SK-N-SH treated with all-trans-retinoic acid at 6 μM for 48 hours (cell line): ENCODE results near the gene PCDH9.

Source experiments
- ATAC-seq: fragments of 200-7000 bp; cut with Tn5 transposase; 3 replicates; pipeline ENCODE4 v1.9.1; 2020; ENCODE audit warnings: mild to moderate bottlenecking, moderate library complexity
- ARNTL ChIP-seq: fragments of 450-650 bp; formaldehyde crosslinking; IDR thresholded peaks from 2 replicates; pipeline ENCODE4 v1.5.0; 2020; ENCODE audit warnings: low read depth, mild to moderate bottlenecking, moderate library complexity, borderline replicate concordance
- BACH2 ChIP-seq: fragments of 250-450 bp; sonication (Bioruptor Pico); IDR thresholded peaks from 2 replicates; pipeline ENCODE4 v1.9.0; 2021; ENCODE audit warnings: mild to moderate bottlenecking, borderline replicate concordance
- CSDC2 ChIP-seq: fragments of 250-450 bp; sonication (Bioruptor Pico); IDR thresholded peaks from 2 replicates; pipeline ENCODE4 v1.5.0; 2020; ENCODE audit warnings: mild to moderate bottlenecking, moderate library complexity
- ESRRG ChIP-seq: fragments of 250-450 bp; sonication (Bioruptor Pico); IDR thresholded peaks from 2 replicates; pipeline ENCODE4 v1.6.1; 2021; ENCODE audit warnings: mild to moderate bottlenecking
- GLIS3 ChIP-seq: fragments of 250-450 bp; sonication (Bioruptor Pico); IDR thresholded peaks from 2 replicates; pipeline ENCODE4 v1.5.0; 2020; ENCODE audit warnings: mild to moderate bottlenecking, moderate library complexity
- ISL1 ChIP-seq: fragments of 250-450 bp; sonication (Bioruptor Pico); IDR thresholded peaks from 2 replicates; pipeline ENCODE4 v2.1.2; 2022; ENCODE audit warnings: mild to moderate bottlenecking, moderate library complexity
- PPARA ChIP-seq: fragments of 250-450 bp; sonication (Bioruptor Pico); IDR thresholded peaks from 2 replicates; pipeline ENCODE4 v1.5.0; 2020; ENCODE audit warnings: mild to moderate bottlenecking, borderline replicate concordance
- TOX ChIP-seq: fragments of 250-450 bp; sonication (Bioruptor Pico); IDR thresholded peaks from 2 replicates; pipeline ENCODE4 v1.8.0; 2021; ENCODE audit warnings: mild to moderate bottlenecking, moderate library complexity, borderline replicate concordance
- ZC3H10 ChIP-seq: fragments of 250-450 bp; sonication (Bioruptor Pico); IDR thresholded peaks from 2 replicates; pipeline ENCODE4 v1.5.1; 2021; ENCODE audit warnings: mild to moderate bottlenecking, moderate library complexity
- ZFP3 ChIP-seq: fragments of 250-450 bp; sonication (Bioruptor Pico); IDR thresholded peaks from 2 replicates; pipeline ENCODE4 v1.5.0; 2020; ENCODE audit warnings: mild to moderate bottlenecking, moderate library complexity
- ZFP30 ChIP-seq: fragments of 450-650 bp; formaldehyde crosslinking; IDR thresholded peaks from 2 replicates; pipeline ENCODE4 v1.5.0; 2022; ENCODE audit warnings: mild to moderate bottlenecking, moderate library complexity
- ZNF565 ChIP-seq: fragments of 450-650 bp; formaldehyde crosslinking; conservative IDR thresholded peaks from 2 replicates; pipeline ENCODE4 v1.5.0; 2020; ENCODE audit warnings: low read depth, mild to moderate bottlenecking, moderate library complexity
- ZNF70 ChIP-seq: fragments of 450-650 bp; formaldehyde crosslinking; IDR thresholded peaks from 2 replicates; pipeline ENCODE4 v1.5.0; 2020; ENCODE audit warnings: mild to moderate bottlenecking, moderate library complexity
- ZNF8 ChIP-seq: fragments of 450-650 bp; formaldehyde crosslinking; IDR thresholded peaks from 2 replicates; pipeline ENCODE4 v1.5.0; 2020; ENCODE audit warnings: mild to moderate bottlenecking, moderate library complexity
- TF ChIP-seq, protein P1 (sequence below): fragments of 250-450 bp; sonication (Bioruptor Pico); IDR thresholded peaks from 2 replicates; pipeline ENCODE4 v1.5.1; 2021; ENCODE audit warnings: mild to moderate bottlenecking, moderate library complexity
- TF ChIP-seq, protein P2 (sequence below): fragments of 250-450 bp; sonication (Bioruptor Pico); IDR thresholded peaks from 2 replicates; pipeline ENCODE4 v1.5.0; 2020; ENCODE audit warnings: mild to moderate bottlenecking, moderate library complexity
- TF ChIP-seq, protein P3 (sequence below): fragments of 250-450 bp; sonication (Bioruptor Pico); IDR thresholded peaks from 2 replicates; pipeline ENCODE4 v1.5.1; 2020; ENCODE audit warnings: low read depth, mild to moderate bottlenecking, moderate library complexity

PCDH9 gene

DNA sequence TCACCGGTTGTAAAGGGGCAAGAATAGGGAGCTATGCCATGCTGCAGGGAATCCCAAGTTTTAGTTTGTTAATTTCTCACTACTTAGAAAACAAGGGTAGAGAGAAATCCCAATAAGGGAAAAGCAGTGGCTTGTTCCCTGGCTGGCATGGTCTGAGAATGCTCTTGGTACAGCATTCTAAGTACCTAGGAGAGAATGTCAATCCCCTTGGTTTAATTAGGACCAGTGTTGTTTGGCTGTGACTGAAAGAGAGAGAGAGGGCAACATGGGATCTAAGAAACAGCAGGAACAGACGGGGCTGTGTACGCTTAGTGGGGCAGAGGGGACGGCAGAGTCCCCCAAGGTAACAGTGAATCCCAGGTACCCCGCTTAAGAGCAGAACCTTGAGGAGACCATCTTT lies 228.8 kb downstream of the PCDH9 start:
- no peak for TF ChIP-seq GLIS3 (CRISPR knock-in tag)
- TF ChIP-seq BACH2 (CRISPR knock-in tag), result no peak
- no peak for TF ChIP-seq ZNF565
- TF ChIP-seq, protein P1, sequence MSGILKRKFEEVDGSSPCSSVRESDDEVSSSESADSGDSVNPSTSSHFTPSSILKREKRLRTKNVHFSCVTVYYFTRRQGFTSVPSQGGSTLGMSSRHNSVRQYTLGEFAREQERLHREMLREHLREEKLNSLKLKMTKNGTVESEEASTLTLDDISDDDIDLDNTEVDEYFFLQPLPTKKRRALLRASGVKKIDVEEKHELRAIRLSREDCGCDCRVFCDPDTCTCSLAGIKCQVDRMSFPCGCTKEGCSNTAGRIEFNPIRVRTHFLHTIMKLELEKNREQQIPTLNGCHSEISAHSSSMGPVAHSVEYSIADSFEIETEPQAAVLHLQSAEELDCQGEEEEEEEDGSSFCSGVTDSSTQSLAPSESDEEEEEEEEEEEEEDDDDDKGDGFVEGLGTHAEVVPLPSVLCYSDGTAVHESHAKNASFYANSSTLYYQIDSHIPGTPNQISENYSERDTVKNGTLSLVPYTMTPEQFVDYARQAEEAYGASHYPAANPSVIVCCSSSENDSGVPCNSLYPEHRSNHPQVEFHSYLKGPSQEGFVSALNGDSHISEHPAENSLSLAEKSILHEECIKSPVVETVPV (CRISPR knock-in tag), result no peak
- TF ChIP-seq ZNF70 (CRISPR knock-in tag), result no peak
- no peak for TF ChIP-seq PPARA (CRISPR knock-in tag)
- no peak for TF ChIP-seq ZNF8 (CRISPR knock-in tag)
- TF ChIP-seq, protein P2, sequence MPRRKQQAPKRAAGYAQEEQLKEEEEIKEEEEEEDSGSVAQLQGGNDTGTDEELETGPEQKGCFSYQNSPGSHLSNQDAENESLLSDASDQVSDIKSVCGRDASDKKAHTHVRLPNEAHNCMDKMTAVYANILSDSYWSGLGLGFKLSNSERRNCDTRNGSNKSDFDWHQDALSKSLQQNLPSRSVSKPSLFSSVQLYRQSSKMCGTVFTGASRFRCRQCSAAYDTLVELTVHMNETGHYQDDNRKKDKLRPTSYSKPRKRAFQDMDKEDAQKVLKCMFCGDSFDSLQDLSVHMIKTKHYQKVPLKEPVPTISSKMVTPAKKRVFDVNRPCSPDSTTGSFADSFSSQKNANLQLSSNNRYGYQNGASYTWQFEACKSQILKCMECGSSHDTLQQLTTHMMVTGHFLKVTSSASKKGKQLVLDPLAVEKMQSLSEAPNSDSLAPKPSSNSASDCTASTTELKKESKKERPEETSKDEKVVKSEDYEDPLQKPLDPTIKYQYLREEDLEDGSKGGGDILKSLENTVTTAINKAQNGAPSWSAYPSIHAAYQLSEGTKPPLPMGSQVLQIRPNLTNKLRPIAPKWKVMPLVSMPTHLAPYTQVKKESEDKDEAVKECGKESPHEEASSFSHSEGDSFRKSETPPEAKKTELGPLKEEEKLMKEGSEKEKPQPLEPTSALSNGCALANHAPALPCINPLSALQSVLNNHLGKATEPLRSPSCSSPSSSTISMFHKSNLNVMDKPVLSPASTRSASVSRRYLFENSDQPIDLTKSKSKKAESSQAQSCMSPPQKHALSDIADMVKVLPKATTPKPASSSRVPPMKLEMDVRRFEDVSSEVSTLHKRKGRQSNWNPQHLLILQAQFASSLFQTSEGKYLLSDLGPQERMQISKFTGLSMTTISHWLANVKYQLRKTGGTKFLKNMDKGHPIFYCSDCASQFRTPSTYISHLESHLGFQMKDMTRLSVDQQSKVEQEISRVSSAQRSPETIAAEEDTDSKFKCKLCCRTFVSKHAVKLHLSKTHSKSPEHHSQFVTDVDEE (CRISPR knock-in tag), result no peak
- no peak for TF ChIP-seq CSDC2
- ATAC-seq, result no peak

GRCh38 chr13:66996503-66996902 lies 233.6 kb downstream of the PCDH9 start:
- no peak for TF ChIP-seq ZC3H10 (CRISPR knock-in tag)
- no peak for TF ChIP-seq ZNF8 (CRISPR knock-in tag)
- TF ChIP-seq CSDC2, result no peak
- no peak for ATAC-seq

DNA sequence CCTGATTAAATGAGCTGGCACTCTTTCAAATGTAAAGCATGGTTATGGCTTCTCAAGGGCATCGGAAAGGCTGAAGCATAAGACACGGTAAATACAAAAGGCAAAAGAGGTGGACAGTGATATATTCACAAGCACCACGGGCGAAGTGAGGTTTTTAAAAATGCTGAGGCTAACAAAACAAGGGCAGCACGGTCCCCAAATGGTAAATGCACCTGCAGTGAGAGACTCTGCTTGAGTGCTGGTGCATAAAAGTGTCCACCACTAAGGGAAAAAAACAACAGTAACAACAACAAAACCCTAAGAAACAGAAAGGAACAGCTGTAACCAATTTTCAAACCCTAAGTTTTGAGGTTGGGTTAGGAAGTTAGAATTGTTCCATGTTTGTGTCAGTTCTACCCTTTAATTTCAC lies 234.9 kb downstream of the PCDH9 start:
- ATAC-seq, result no peak
- TF ChIP-seq, protein P2 (CRISPR knock-in tag), result no peak
- TF ChIP-seq ZFP30 (CRISPR knock-in tag) (no peak), ZFP3 (CRISPR knock-in tag) (no peak), PPARA (CRISPR knock-in tag) (no peak), ESRRG (CRISPR knock-in tag) (no peak), BACH2 (CRISPR knock-in tag) (no peak), ZC3H10 (CRISPR knock-in tag) (no peak), ZNF8 (CRISPR knock-in tag) (no peak), ARNTL (CRISPR knock-in tag) (no peak), CSDC2 (no peak)
- TF ChIP-seq, protein P3, sequence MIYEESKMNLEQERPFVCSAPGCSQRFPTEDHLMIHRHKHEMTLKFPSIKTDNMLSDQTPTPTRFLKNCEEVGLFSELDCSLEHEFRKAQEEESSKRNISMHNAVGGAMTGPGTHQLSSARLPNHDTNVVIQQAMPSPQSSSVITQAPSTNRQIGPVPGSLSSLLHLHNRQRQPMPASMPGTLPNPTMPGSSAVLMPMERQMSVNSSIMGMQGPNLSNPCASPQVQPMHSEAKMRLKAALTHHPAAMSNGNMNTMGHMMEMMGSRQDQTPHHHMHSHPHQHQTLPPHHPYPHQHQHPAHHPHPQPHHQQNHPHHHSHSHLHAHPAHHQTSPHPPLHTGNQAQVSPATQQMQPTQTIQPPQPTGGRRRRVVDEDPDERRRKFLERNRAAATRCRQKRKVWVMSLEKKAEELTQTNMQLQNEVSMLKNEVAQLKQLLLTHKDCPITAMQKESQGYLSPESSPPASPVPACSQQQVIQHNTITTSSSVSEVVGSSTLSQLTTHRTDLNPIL (CRISPR knock-in tag), result no peak
- TF ChIP-seq, all 23 proteins: peak for 0

DNA sequence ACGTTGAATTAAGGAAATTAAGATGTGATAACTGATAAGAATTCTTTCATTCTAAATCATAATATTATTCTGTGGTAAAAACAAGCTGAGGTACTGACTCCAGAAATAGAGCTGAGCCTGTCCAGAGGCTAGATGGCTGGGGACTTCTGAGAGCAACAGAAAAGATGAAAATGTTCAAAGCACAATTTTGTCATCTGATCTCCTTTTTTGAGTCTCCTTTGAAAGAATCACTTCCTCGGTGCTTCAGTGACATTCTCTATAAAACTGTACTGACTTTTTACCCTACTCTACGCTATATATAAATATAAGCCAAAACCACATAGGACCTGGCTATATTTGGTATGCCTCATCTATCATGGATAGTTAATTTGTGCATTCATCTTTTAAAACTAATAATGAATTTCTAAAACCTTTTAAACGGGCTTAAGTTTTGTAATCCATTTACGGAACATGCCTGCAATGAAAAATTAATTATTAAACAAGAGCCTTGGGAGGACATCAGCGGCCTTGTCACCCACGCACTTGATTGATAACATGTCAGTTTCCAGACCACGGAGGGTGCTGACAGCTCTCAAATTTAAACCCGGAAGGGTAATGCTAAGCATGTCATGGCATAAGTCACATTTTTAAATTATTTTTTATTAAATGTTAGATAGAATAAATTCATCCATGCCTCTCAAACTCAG lies 235.5 kb downstream of the PCDH9 start:
- no peak for ATAC-seq
- TF ChIP-seq ZNF70 (CRISPR knock-in tag), result no peak
- TF ChIP-seq, protein P3 (CRISPR knock-in tag), result no peak
- no peak for TF ChIP-seq ZNF565
- no peak for TF ChIP-seq TOX (CRISPR knock-in tag)
- TF ChIP-seq ZC3H10 (CRISPR knock-in tag), result no peak
- TF ChIP-seq, protein P1 (CRISPR knock-in tag), result no peak
- no peak for TF ChIP-seq CSDC2
- TF ChIP-seq ISL1 (CRISPR knock-in tag), result no peak
